ENCODE data around the gene CYP4F3. TPM values are rescaled to one million over a fixed set of nuclear protein-coding genes. Genes with fewer than 3 reads are reported as not detected.

The CYP4F3 gene
- total and polyA plus RNA-seq, 4 experiments from 2014 or later, result not detected

DNA sequence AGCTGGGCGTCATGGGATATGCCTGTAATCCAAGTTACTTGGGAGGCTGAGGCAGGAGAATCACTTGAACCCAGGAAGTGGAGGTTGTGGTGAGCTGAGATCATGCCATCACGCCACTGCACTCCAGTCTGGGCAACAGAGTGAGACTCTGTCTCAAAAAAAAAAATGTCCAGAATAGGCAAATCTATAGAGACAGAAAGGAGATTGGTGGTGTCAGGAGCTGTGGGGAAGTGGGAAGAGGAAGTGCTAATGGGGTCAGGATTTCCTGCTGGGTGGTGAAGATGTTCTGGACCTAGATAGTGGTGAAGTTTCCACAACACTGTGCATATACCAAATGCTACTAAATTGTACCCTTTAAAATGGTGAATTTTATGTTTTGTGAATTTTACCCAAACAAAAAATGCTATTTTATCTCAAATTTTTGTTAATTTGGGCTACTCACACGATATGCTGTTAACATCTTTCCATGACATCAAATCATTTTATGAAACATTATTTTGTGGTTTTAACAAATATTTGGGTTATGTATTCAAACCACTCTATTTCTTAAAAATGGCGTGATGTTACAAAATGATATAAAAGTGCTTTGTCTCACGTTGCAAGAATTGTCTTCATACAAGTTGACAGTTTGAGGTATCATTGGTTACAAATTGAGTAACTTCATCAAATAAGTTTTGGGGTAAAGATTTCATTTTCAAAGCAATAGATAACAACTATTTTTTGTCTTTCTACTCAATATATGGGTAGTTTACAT, 7.4 kb upstream of the CYP4F3 start:
- DNase-seq, result no peak
- Mint-ChIP-seq H3K27me3 (peaks cover 7 to 10% of the 10 kb centered on the region in 2 donors), H3K4me3 (no peak overlapping the region), H3K36me3 (no peaks in the 10 kb centered on the region), H3K4me1 (peaks cover 2 to 17% (median 9%) of the 10 kb centered on the region in 4 donors), H3K9me3 (no peaks in the 10 kb centered on the region), H3K27ac (no peak overlapping the region)
- ChIA-PET CTCF (ENCODE audit: partially characterized antibody) (interaction anchor here (0.5 to 1.5 kb wide), 2 partner anchors 10 to 19 kb away, joined by 3 read pairs; no protein-coding TSS in a partner anchor), POLR2A (ENCODE audit: partially characterized antibody) (no interaction called here)
- Histone ChIP-seq H3K27me3 (ENCODE audit: insufficient read depth, low read length) (no peaks in the 10 kb centered on the region), H3K36me3 (ENCODE audit: insufficient read depth, low read length) (no peaks in the 10 kb centered on the region), H3K9me3 (ENCODE audit: control insufficient read depth in 1 of 2, low read length in 2 of 2) (no peaks in the 10 kb centered on the region), H3K4me1 (ENCODE audit: insufficient read depth, low read length) (peaks cover 14% of the 10 kb centered on the region), H3K4me3 (ENCODE audit: low read length in 2 of 2) (no peak overlapping the region), H3K27ac (ENCODE audit: low read depth, low read length) (no peak overlapping the region)
- intact Hi-C loops (cut with micrococcal nuclease), result no loop called here

DNA sequence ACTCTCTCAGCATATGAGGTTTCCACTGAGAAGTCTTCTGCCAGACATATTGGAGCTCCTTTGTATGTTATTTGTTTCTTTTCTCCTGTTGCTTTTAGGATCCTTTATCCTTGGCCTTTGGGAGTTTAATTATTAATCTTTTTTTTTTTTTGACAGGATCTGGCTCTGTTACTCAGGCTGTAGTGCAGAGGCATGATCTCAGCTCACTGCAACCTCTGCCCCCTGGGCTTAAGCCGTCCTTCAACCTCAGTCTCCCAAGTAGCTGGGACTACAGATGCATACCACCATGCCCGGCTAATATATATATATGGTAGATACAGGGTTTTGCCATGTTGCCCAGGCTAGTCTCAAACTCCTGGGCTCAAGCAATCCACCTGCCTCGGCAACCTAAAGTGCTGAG, 6.6 kb upstream of the CYP4F3 start:
- intact Hi-C loops (cut with micrococcal nuclease), result no loop called here
- H3K27me3 ChIP-seq (ENCODE audit: insufficient read depth, low read length), result no peaks in the 10 kb centered on the region

DNA sequence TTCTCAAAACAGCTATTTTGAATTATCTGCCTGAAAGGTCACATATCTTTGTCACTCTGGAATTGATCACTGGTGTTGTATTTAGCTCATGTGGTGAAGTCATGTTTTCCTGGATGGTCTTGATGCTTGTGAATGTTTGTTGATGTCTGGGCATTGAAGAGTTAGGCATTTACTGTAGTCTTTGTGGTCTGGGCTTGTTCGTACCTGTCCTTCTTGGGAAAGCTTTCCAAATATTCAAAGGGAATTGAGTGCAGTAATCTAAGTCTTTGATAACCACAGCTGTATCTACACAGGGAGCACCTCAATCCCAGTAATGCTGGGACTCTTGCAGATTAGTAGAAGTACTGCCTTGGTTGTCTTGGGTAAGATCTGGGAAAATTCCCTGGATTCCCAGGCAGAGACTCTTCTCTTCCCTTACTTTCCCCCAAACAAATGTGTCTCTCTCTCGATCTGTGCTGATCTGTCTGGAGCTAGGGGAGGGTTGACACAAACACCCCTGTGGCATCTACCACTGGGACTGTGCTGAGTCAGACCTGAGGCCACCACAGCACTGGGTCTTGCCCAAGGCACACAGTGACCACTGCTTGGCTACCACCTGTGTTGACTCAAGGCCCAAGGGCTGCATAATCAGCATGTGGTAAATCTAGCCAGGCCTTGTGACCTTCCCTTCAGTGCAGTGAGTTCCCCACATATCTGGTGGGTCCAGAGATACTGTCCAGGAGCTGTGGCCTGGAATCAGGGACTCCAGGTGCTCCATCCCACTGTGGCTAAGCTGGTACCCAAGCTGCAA, 5.5 kb upstream of the CYP4F3 start:
- Mint-ChIP-seq H3K36me3 (no peaks in the 10 kb centered on the region), H3K27me3 (peaks cover 11 to 13% of the 10 kb centered on the region in 2 donors)
- intact Hi-C loops (cut with micrococcal nuclease), result no loop called here

More for the DNA sequence above, 6.6 kb upstream of the CYP4F3 start:
- H3K4me1 ChIP-seq (ENCODE audit: insufficient read depth, low read length), result peaks cover 12% of the 10 kb centered on the region
- Mint-ChIP-seq H3K27ac (no peak overlapping the region), H3K27me3 (peaks cover 9 to 10% of the 10 kb centered on the region in 2 donors), H3K36me3 (no peaks in the 10 kb centered on the region), H3K4me1 (peaks cover 2 to 17% (median 9%) of the 10 kb centered on the region in 4 donors), H3K4me3 (no peak overlapping the region), H3K9me3 (no peaks in the 10 kb centered on the region)
- no peak overlapping the region for H3K27ac ChIP-seq (ENCODE audit: low read depth, low read length)
- ChIA-PET POLR2A (ENCODE audit: partially characterized antibody) (no interaction called here), CTCF (ENCODE audit: partially characterized antibody) (interaction anchor here (1.5 kb wide), 1 partner anchor 11 kb away, joined by 3 read pairs; no protein-coding TSS in a partner anchor)
- no peak overlapping the region for H3K4me3 ChIP-seq (ENCODE audit: low read length in 2 of 2)
- H3K9me3 ChIP-seq (ENCODE audit: control insufficient read depth in 1 of 2, low read length in 2 of 2), result no peaks in the 10 kb centered on the region
- H3K36me3 ChIP-seq (ENCODE audit: insufficient read depth, low read length), result no peaks in the 10 kb centered on the region
- no peak for DNase-seq

DNA sequence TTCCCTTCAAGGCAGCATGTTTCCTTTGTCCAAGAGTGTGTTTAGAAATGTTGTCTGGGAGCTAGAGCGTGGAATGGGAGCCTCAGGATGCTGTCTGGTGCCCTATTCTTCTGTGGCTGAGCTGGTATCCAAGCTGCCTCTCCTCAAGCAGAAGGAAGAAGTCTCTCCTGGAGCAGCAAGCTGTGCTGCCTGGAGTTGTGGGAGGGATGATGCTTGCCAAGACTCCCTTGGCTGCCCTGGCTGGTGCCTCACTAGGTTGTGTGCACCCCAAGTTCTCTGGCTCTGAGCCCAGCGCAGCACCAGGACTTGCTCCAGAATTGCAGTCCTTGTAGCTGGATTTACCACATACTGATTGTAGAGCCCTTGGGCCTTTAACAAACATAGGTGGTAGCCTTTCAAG, 4.7 kb upstream of the CYP4F3 start:
- Mint-ChIP-seq H3K27ac (no peak overlapping the region), H3K36me3 (no peaks in the 10 kb centered on the region), H3K4me3 (no peak overlapping the region), H3K4me1 (peaks cover 2 to 17% (median 9%) of the 10 kb centered on the region in 4 donors), H3K27me3 (peaks cover 8 to 13% of the 10 kb centered on the region in 2 donors), H3K9me3 (no peaks in the 10 kb centered on the region)
- intact Hi-C loops (cut with micrococcal nuclease), result no loop called here
- Histone ChIP-seq H3K4me3 (ENCODE audit: low read length in 2 of 2) (no peak overlapping the region), H3K27ac (ENCODE audit: low read depth, low read length) (no peak overlapping the region), H3K27me3 (ENCODE audit: insufficient read depth, low read length) (no peaks in the 10 kb centered on the region), H3K36me3 (ENCODE audit: insufficient read depth, low read length) (no peaks in the 10 kb centered on the region), H3K9me3 (ENCODE audit: control insufficient read depth in 1 of 2, low read length in 2 of 2) (no peaks in the 10 kb centered on the region), H3K4me1 (ENCODE audit: insufficient read depth, low read length) (peaks cover 7% of the 10 kb centered on the region)
- ChIA-PET POLR2A (ENCODE audit: partially characterized antibody) (no interaction called here), CTCF (ENCODE audit: partially characterized antibody) (no interaction called here)
- DNase-seq, result no peak

More for the DNA sequence above, 5.5 kb upstream of the CYP4F3 start:
- no peak for DNase-seq
- ChIA-PET POLR2A (ENCODE audit: partially characterized antibody) (no interaction called here), CTCF (ENCODE audit: partially characterized antibody) (interaction anchor here (1.5 kb wide), 1 partner anchor 12 kb away, joined by 3 read pairs; no protein-coding TSS in a partner anchor)
- no peak overlapping the region for H3K4me3 ChIP-seq (ENCODE audit: low read length in 2 of 2)
- H3K36me3 ChIP-seq (ENCODE audit: insufficient read depth, low read length), result no peaks in the 10 kb centered on the region
- no peak overlapping the region for H3K27ac Mint-ChIP-seq
- no peak overlapping the region for H3K27ac ChIP-seq (ENCODE audit: low read depth, low read length)
- no peaks in the 10 kb centered on the region for H3K27me3 ChIP-seq (ENCODE audit: insufficient read depth, low read length)
- peaks cover 2 to 17% (median 9%) of the 10 kb centered on the region in 4 donors for H3K4me1 Mint-ChIP-seq
- peaks cover 7% of the 10 kb centered on the region for H3K4me1 ChIP-seq (ENCODE audit: insufficient read depth, low read length)
- no peak overlapping the region for H3K4me3 Mint-ChIP-seq
- H3K9me3 Mint-ChIP-seq, result no peaks in the 10 kb centered on the region
- no peaks in the 10 kb centered on the region for H3K9me3 ChIP-seq (ENCODE audit: control insufficient read depth in 1 of 2, low read length in 2 of 2)

DNA sequence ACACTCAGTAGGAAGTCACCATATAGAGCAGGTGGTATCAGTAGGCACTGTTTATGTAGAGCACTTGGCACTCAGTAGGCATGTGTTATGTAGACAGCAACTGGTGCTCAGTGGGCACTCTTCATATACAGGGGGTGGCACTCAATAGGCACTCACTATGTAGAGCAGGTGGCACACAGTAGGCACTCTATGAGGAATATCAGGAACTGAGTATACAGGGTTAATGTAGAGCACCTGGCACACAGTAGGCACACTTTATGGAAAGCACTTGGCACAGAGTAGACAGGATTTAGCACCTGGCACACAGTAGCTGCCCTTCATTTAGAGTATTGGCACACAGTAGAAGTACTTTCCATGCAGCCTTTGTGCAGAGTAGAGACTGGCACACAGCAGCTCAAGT, 1.1 kb upstream of the CYP4F3 start:
- H3K4me1 Mint-ChIP-seq, result peaks cover 0 to 5% (median under 1%) of the 10 kb centered on the region in 4 donors
- POLR2A ChIA-PET (ENCODE audit: partially characterized antibody), result no interaction called here
- Histone ChIP-seq H3K9me3 (ENCODE audit: control insufficient read depth in 1 of 2, low read length in 2 of 2) (no peaks in the 10 kb centered on the region), H3K4me3 (ENCODE audit: low read length in 2 of 2) (no peak overlapping the region), H3K36me3 (ENCODE audit: insufficient read depth, low read length) (no peaks in the 10 kb centered on the region), H3K27ac (ENCODE audit: low read depth, low read length) (no peak overlapping the region), H3K4me1 (ENCODE audit: insufficient read depth, low read length) (no peaks in the 10 kb centered on the region), H3K27me3 (ENCODE audit: insufficient read depth, low read length) (no peaks in the 10 kb centered on the region)
- no peaks in the 10 kb centered on the region for H3K9me3 Mint-ChIP-seq
- H3K27ac Mint-ChIP-seq, result no peak overlapping the region
- H3K4me3 Mint-ChIP-seq, result no peak overlapping the region
- H3K36me3 Mint-ChIP-seq, result no peaks in the 10 kb centered on the region
- intact Hi-C loops (cut with micrococcal nuclease), result no loop called here
- CTCF ChIA-PET (ENCODE audit: partially characterized antibody), result no interaction called here
- peaks cover 11% of the 10 kb centered on the region in 2 donors for H3K27me3 Mint-ChIP-seq
- no peak for DNase-seq

DNA sequence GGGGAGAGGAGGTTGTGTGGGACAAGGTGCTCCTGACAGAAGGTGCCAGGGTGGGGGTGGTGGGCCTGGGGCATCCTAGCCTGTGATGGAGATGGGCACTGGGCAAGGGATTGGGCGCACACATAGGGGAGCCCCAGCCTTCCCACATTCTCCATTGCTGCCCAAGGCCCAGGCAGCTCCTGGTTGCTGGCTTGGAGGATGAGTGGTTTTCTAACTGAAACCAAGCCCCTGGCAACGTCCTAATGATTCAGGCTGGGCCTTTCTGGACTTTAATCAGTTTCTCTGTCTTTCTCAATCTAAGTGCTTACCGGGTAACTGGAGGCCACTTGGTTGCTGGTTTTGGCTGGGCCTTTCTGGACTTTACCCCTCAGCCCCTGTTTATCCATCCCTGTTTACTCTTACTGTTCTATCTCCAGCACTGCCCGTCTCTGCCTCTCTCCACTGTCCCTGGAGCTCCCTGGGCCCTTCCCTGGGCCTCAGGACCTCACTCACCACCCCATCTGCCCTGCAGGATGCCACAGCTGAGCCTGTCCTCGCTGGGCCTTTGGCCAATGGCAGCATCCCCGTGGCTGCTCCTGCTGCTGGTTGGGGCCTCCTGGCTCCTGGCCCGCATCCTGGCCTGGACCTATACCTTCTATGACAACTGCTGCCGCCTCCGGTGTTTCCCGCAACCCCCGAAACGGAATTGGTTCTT, 354 bp downstream of the CYP4F3 start:
- H3K36me3 Mint-ChIP-seq, result no peaks in the 10 kb centered on the region
- no peak overlapping the region for H3K27ac Mint-ChIP-seq
- no peaks in the 10 kb centered on the region for H3K27me3 ChIP-seq (ENCODE audit: insufficient read depth, low read length)
- H3K4me1 ChIP-seq (ENCODE audit: insufficient read depth, low read length), result no peaks in the 10 kb centered on the region
- H3K4me3 Mint-ChIP-seq, result no peak overlapping the region
- no peaks in the 10 kb centered on the region for H3K9me3 ChIP-seq (ENCODE audit: control insufficient read depth in 1 of 2, low read length in 2 of 2)
- H3K36me3 ChIP-seq (ENCODE audit: insufficient read depth, low read length), result no peaks in the 10 kb centered on the region
- DNase-seq, result no peak
- peaks cover 10 to 13% of the 10 kb centered on the region in 2 donors for H3K27me3 Mint-ChIP-seq
- intact Hi-C loops (cut with micrococcal nuclease), result no loop called here
- H3K9me3 Mint-ChIP-seq, result peaks cover 0 to 2% (median 0%) of the 10 kb centered on the region in 8 donors
- POLR2A ChIA-PET (ENCODE audit: partially characterized antibody), result no interaction called here
- H3K27ac ChIP-seq (ENCODE audit: low read depth, low read length), result no peak overlapping the region
- CTCF ChIA-PET (ENCODE audit: partially characterized antibody), result no interaction called here
- peaks cover 0 to 5% (median under 1%) of the 10 kb centered on the region in 4 donors for H3K4me1 Mint-ChIP-seq
- no peak overlapping the region for H3K4me3 ChIP-seq (ENCODE audit: low read length in 2 of 2)
